Keratinocyte (primary cell): ENCODE data around the gene CLEC6A. TPM values are rescaled to one million over a fixed set of nuclear protein-coding genes. Genes with fewer than 3 reads are reported as not detected.

Experiments used
- DNase-seq: peaks from one replicate; pipeline ENCODE4 v3.0.0-alpha.2; 2011; ENCODE audit warnings: low read depth, missing footprints, low spot score
- FAIRE-seq: peaks from 2 replicates; lab custom pipeline; 2011; peaks lifted over from hg19 to GRCh38; lab: Jason Lieb, UNC
- H2AFZ ChIP-seq: 2 replicates; pipeline ENCODE4 v1.6.0; 2012; ENCODE audit warnings: low read length, control low read depth, inconsistent platforms; ENCODE audit not compliant: control insufficient read depth
- H3K27ac ChIP-seq: 2 replicates; pipeline ENCODE4 v1.5.1; 2011; ENCODE audit warnings: low read length; ENCODE audit not compliant: control insufficient read depth, insufficient read depth
- H3K27me3 ChIP-seq: 3 replicates; pipeline ENCODE4 v1.6.0; 2011; ENCODE audit warnings: low read length; ENCODE audit not compliant: control insufficient read depth, insufficient read depth; ENCODE audit errors: extremely low read depth
- H3K36me3 ChIP-seq, 2 experiments: 2 replicates in 1 of 2; 3 replicates in 1 of 2; pipeline ENCODE4 v1.5.1; 2011; ENCODE audit warnings: low read length in 2 of 2, mild to moderate bottlenecking in 1 of 2; ENCODE audit not compliant: control insufficient read depth in 2 of 2, insufficient read depth in 2 of 2; ENCODE audit errors: extremely low read depth in 1 of 2
- H3K4me1 ChIP-seq: 3 replicates; pipeline ENCODE4 v1.5.1; 2011; ENCODE audit warnings: low read length; ENCODE audit not compliant: control insufficient read depth, insufficient read depth; ENCODE audit errors: extremely low read depth
- H3K4me2 ChIP-seq: 3 replicates; pipeline ENCODE4 v1.6.0; 2011; ENCODE audit warnings: low read depth, low read length; ENCODE audit not compliant: control insufficient read depth, insufficient read depth; ENCODE audit errors: extremely low read depth
- H3K4me3 ChIP-seq, 3 experiments: fragments of 200-600 bp in 1 of 3; sonication (generic) in 1 of 3; 2 replicates in 2 of 3; 3 replicates in 1 of 3; pipeline ENCODE4 v1.5.1; 2011 to 2016; ENCODE audit warnings: low read length in 3 of 3, mild to moderate bottlenecking in 3 of 3, control low read depth in 2 of 3, inconsistent platforms in 1 of 3, low read depth in 1 of 3, mixed read lengths in 1 of 3, mixed run types in 1 of 3, moderate library complexity in 1 of 3; ENCODE audit not compliant: control insufficient read depth in 2 of 3, insufficient read depth in 2 of 3; ENCODE audit errors: extremely low read depth in 1 of 3
- H3K79me2 ChIP-seq: 2 replicates; pipeline ENCODE4 v1.6.0; 2012; ENCODE audit warnings: low read length; ENCODE audit not compliant: control insufficient read depth, insufficient read depth
- H3K9ac ChIP-seq: 3 replicates; pipeline ENCODE4 v1.6.0; 2011; ENCODE audit warnings: low read length; ENCODE audit not compliant: control insufficient read depth, insufficient read depth; ENCODE audit errors: extremely low read depth
- H3K9me1 ChIP-seq: 3 replicates; pipeline ENCODE4 v1.6.0; 2011; ENCODE audit warnings: low read length; ENCODE audit not compliant: control insufficient read depth, insufficient read depth; ENCODE audit errors: extremely low read depth
- H3K9me3 ChIP-seq: 2 replicates; pipeline ENCODE4 v1.5.1; 2012; ENCODE audit warnings: low read depth, low read length; ENCODE audit not compliant: control insufficient read depth
- H4K20me1 ChIP-seq: 3 replicates; pipeline ENCODE4 v1.6.0; 2011; ENCODE audit warnings: low read length; ENCODE audit not compliant: control insufficient read depth, insufficient read depth; ENCODE audit errors: extremely low read depth
- EZH2 ChIP-seq: IDR thresholded peaks from one replicate; pipeline ENCODE4 v1.6.1; 2012; ENCODE audit warnings: inconsistent platforms, mild to moderate bottlenecking, low read length, moderate library complexity
- dilution Hi-C: fragments of 300-500 bp; cut with MboI; formaldehyde crosslinking; loops from one replicate; pipeline ENCODE4 v1.7.0; 2020; ENCODE audit warnings: low sequenced_read_pairs; ENCODE audit not compliant: extremely low pct_ligation_motif_present
- polyA plus RNA-seq, 5 experiments: library from polyadenylated mRNA; depleted of rRNA in 3 of 5; stranded (reverse) in 3 of 5; stranded (forward) in 1 of 5; unstranded in 1 of 5; fragments of >200 nt; gene quantifications; 1 replicate in 1 of 5; 2 replicates in 3 of 5; 3 replicates in 1 of 5; pipeline versions ENCODE4 v1.2.1 to v1.2.3, GENCODE V29; 2011 to 2012; ENCODE audit warnings: missing spikeins in 2 of 5, low read depth in 1 of 5, low replicate concordance in 1 of 5
- TF ChIP-seq, protein P1 (sequence below), 3 experiments: IDR thresholded peaks in 1 of 3; conservative IDR thresholded peaks in 1 of 3; optimal IDR thresholded peaks in 1 of 3; 2 replicates in 2 of 3; 3 replicates in 1 of 3; pipeline versions ENCODE3 to v1.5.1; 2011; ENCODE audit warnings: low read length in 3 of 3, mild to moderate bottlenecking in 3 of 3, moderate library complexity in 2 of 3, control low read depth in 1 of 3, inconsistent platforms in 1 of 3; ENCODE audit not compliant: insufficient read depth in 2 of 3; ENCODE audit errors: extremely low read depth in 1 of 3

Gene CLEC6A
- polyA plus RNA-seq, 1 donor (not counting 4 experiments of a cell fraction or from before 2014, with no cell fraction given): not detected

DNA sequence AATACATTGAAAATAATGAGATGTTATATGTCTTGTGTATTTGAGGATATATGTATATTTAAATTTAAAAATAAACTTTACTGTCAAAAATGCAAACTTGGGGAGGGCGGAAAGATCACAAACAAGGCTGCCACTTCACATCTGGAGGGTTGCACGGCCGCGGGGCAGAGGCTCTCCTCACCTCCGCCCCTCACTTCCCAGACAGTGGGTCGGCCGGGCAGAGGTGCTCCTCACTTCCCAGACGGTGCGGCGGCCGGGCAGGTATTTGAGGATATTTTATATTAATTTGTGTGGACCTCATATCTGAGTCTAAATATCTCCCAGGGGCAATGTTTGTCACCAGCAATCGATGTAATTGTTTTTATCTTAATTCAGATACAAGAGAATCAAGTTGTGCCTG is 3.7 kb upstream of the CLEC6A start:
- Histone ChIP-seq H3K27me3 (no peaks in the 10 kb centered on the region), H3K4me3 (no peak overlapping the region), H3K79me2 (no peaks in the 10 kb centered on the region), H3K27ac (no peak overlapping the region), H3K36me3 (no peaks in the 10 kb centered on the region), H3K9me1 (no peaks in the 10 kb centered on the region), H3K4me1 (no peaks in the 10 kb centered on the region), H3K9ac (no peak overlapping the region), H3K9me3 (no peaks in the 10 kb centered on the region), H2AFZ (no peak overlapping the region), H3K4me2 (no peak overlapping the region), H4K20me1 (no peaks in the 10 kb centered on the region)
- FAIRE-seq (no peak), DNase-seq (no peak)
- no peak for TF ChIP-seq EZH2
- TF ChIP-seq, protein P1, sequence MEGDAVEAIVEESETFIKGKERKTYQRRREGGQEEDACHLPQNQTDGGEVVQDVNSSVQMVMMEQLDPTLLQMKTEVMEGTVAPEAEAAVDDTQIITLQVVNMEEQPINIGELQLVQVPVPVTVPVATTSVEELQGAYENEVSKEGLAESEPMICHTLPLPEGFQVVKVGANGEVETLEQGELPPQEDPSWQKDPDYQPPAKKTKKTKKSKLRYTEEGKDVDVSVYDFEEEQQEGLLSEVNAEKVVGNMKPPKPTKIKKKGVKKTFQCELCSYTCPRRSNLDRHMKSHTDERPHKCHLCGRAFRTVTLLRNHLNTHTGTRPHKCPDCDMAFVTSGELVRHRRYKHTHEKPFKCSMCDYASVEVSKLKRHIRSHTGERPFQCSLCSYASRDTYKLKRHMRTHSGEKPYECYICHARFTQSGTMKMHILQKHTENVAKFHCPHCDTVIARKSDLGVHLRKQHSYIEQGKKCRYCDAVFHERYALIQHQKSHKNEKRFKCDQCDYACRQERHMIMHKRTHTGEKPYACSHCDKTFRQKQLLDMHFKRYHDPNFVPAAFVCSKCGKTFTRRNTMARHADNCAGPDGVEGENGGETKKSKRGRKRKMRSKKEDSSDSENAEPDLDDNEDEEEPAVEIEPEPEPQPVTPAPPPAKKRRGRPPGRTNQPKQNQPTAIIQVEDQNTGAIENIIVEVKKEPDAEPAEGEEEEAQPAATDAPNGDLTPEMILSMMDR (optimal IDR thresholded peaks at IDR 0.05 in 1 of 3, IDR thresholded peaks at IDR 0.05 in 1 of 3, conservative IDR thresholded peaks at IDR 0.05 in 1 of 3; ENCODE audit: extremely low read depth in 1 of 3, insufficient read depth in 2 of 3, low read length in 3 of 3): no peak
- dilution Hi-C loops: no loop called here

DNA sequence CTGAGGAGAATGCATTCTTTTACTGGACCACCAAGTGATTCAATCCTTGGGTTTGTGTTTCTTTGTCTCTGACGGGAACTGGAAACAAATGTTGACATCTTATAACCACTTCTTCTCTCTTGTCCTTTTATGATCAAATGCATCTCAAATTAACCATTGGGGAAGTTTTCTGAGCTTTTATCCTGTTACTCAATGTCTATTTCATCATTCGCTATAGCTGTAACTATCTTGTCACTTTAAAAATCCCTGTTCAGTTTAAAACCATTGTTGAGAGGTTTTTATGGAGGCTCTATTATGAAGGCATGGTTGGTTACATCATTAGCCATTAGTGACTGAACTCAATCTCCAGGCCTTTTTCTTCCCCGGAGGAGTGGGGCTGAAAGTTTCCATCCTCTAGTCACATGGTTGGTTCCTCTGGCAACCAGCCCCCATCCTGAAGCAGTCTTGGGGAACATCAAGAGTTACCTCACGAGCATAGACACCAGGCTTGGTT is 2.7 kb upstream of the CLEC6A start:
- no peak for DNase-seq
- Histone ChIP-seq H3K4me3 (no peak overlapping the region), H3K36me3 (no peaks in the 10 kb centered on the region), H3K4me1 (no peaks in the 10 kb centered on the region), H3K27me3 (no peaks in the 10 kb centered on the region), H4K20me1 (no peaks in the 10 kb centered on the region), H3K9me3 (no peaks in the 10 kb centered on the region), H3K79me2 (no peaks in the 10 kb centered on the region), H3K9ac (no peak overlapping the region), H3K27ac (no peak overlapping the region), H3K9me1 (no peaks in the 10 kb centered on the region), H2AFZ (no peak overlapping the region), H3K4me2 (no peak overlapping the region)
- FAIRE-seq: no peak
- dilution Hi-C loops: no loop called here
- TF ChIP-seq, protein P1 (optimal IDR thresholded peaks at IDR 0.05 in 1 of 3, IDR thresholded peaks at IDR 0.05 in 1 of 3, conservative IDR thresholded peaks at IDR 0.05 in 1 of 3; ENCODE audit: extremely low read depth in 1 of 3, insufficient read depth in 2 of 3, low read length in 3 of 3): no peak
- no peak for TF ChIP-seq EZH2
